NCI-H510A treated with DMSO at 0.1 percent for 48 hours (cell line): Measurements from ENCODE around the gene CDK6.

Experiments used
- DNase-seq: peaks from one replicate; lab custom pipeline; 2025; lab: John Stamatoyannopoulos, UW

CDK6 gene

GRCh38 chr7:92645114-92646061 is 191.0 kb downstream of the CDK6 start:
- peak; percentile 44 for DNase-seq

- DNase-seq = no peak
These were observed 191.8 kb downstream of the CDK6 start for GRCh38 chr7:92644406-92645113.

- DNase-seq = no peak
These were observed 192.6 kb downstream of the CDK6 start for GRCh38 chr7:92643821-92644220.

- DNase-seq = no peak
These were observed 194.4 kb downstream of the CDK6 start for GRCh38 chr7:92641921-92642511.

- DNase-seq = peak; percentile 20
These were observed 196.4 kb downstream of the CDK6 start for GRCh38 chr7:92639966-92640365.

GRCh38 chr7:92639213-92639896 is 197.0 kb downstream of the CDK6 start:
- DNase-seq = no peak

- no peak for DNase-seq
These were observed 200.3 kb downstream of the CDK6 start for GRCh38 chr7:92636018-92636560.

- no peak for DNase-seq
These were observed 200.8 kb downstream of the CDK6 start for GRCh38 chr7:92635538-92635937.

- DNase-seq = no peak
These were observed 201.4 kb downstream of the CDK6 start for GRCh38 chr7:92634924-92635519.

- no peak for DNase-seq
These were observed 202.2 kb downstream of the CDK6 start for GRCh38 chr7:92634205-92634604.

GRCh38 chr7:92633211-92633906 is 203.0 kb downstream of the CDK6 start:
- no peak for DNase-seq

- DNase-seq = no peak
These were observed 203.6 kb downstream of the CDK6 start for GRCh38 chr7:92632791-92633190.

GRCh38 chr7:92631850-92632487 is 204.4 kb downstream of the CDK6 start:
- DNase-seq = no peak

GRCh38 chr7:92631067-92631849 is 205.1 kb downstream of the CDK6 start:
- DNase-seq = no peak

- DNase-seq = no peak
These were observed 206.6 kb downstream of the CDK6 start for GRCh38 chr7:92629779-92630178.

- DNase-seq = no peak
These were observed 208.4 kb downstream of the CDK6 start for GRCh38 chr7:92627956-92628355.

GRCh38 chr7:92626281-92626809 is 210.0 kb downstream of the CDK6 start:
- no peak for DNase-seq

GRCh38 chr7:92625617-92626016 is 210.8 kb downstream of the CDK6 start:
- no peak for DNase-seq

GRCh38 chr7:92624298-92624996 is 211.9 kb downstream of the CDK6 start:
- no peak for DNase-seq
